Measurements from ENCODE around the gene FUCA1. TPM values are rescaled to one million over a fixed set of nuclear protein-coding genes. Genes with fewer than 3 reads are reported as not detected.
A peak's percentile ranks its signal among the peaks of the same experiment; 100 is the strongest.

FUCA1 gene
- total and polyA plus RNA-seq, 10 of the 15 experiments (the other 5 are each of a cell fraction or from before 2014, with no cell fraction given) = 33.3 to 117 (median 52.6) TPM

- RAD21 ChIA-PET (ENCODE audit: unreplicated experiment) = no interaction called here
- CTCF ChIA-PET = interaction anchor here (0.7 to 1.6 kb wide), 4 partner anchors 35 to 176 kb away, joined by 3 to 9 read pairs (median 4); no protein-coding TSS in a partner anchor
- in situ Hi-C loops (cut with MboI) = no loop called here
- no peak for TF ChIP-seq EP300 (IDR thresholded peaks at IDR 0.05; ENCODE audit: borderline replicate concordance in 1 of 2, control insufficient read depth in 1 of 2, low read depth in 2 of 2, low read length in 2 of 2)
- TF ChIP-seq EED (IDR thresholded peaks at IDR 0.05; ENCODE audit: low read depth) = no peak
- TF ChIP-seq ZNF274 (IDR thresholded peaks at IDR 0.05; ENCODE audit: insufficient read depth, insufficient read length) = no peak
- no peak for TF ChIP-seq SMAD1 (IDR thresholded peaks at IDR 0.05; ENCODE audit: low read depth, partially characterized antibody)
- TF ChIP-seq, protein P1, sequence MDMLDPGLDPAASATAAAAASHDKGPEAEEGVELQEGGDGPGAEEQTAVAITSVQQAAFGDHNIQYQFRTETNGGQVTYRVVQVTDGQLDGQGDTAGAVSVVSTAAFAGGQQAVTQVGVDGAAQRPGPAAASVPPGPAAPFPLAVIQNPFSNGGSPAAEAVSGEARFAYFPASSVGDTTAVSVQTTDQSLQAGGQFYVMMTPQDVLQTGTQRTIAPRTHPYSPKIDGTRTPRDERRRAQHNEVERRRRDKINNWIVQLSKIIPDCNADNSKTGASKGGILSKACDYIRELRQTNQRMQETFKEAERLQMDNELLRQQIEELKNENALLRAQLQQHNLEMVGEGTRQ (IDR thresholded peaks at IDR 0.05; ENCODE audit: borderline replicate concordance, low read depth, low read length) = no peak
- no peak for TF ChIP-seq ETV6 (conservative IDR thresholded peaks at IDR 0.05 in 1 of 2, IDR thresholded peaks at IDR 0.05 in 1 of 2; ENCODE audit: borderline replicate concordance in 1 of 2, low read depth in 1 of 2)
- no peak for TF ChIP-seq JUNB (IDR thresholded peaks at IDR 0.05)
- TF ChIP-seq YBX1 (IDR thresholded peaks at IDR 0.05) = no peak
- TF ChIP-seq BMI1 (IDR thresholded peaks at IDR 0.05; ENCODE audit: borderline replicate concordance) = no peak
- TF ChIP-seq, protein P2, sequence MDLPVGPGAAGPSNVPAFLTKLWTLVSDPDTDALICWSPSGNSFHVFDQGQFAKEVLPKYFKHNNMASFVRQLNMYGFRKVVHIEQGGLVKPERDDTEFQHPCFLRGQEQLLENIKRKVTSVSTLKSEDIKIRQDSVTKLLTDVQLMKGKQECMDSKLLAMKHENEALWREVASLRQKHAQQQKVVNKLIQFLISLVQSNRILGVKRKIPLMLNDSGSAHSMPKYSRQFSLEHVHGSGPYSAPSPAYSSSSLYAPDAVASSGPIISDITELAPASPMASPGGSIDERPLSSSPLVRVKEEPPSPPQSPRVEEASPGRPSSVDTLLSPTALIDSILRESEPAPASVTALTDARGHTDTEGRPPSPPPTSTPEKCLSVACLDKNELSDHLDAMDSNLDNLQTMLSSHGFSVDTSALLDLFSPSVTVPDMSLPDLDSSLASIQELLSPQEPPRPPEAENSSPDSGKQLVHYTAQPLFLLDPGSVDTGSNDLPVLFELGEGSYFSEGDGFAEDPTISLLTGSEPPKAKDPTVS (IDR thresholded peaks at IDR 0.05; ENCODE audit: low read depth, low read length) = no peak
- TF ChIP-seq NR2F1 (conservative IDR thresholded peaks at IDR 0.05) = no peak
- no peak for TF ChIP-seq MAX (IDR thresholded peaks at IDR 0.05; ENCODE audit: low read depth, low read length)
- FAIRE-seq (no peak), ATAC-seq (no peak), DNase-seq (ENCODE audit: low read depth, low spot score) (no peak)
- Histone ChIP-seq H3K4me3 (no peak overlapping the region), H3K79me2 (ENCODE audit: control insufficient read depth, insufficient read depth, low read length) (no peaks in the 10 kb centered on the region), H3K36me3 (ENCODE audit: control insufficient read depth in 2 of 2, insufficient read depth in 2 of 2, low read length in 1 of 2) (peaks cover 0 to 4% of the 10 kb centered on the region in 2 experiments; a peak in 3 of 4 replicates), H4K20me1 (ENCODE audit: control insufficient read depth, insufficient read depth) (no peaks in the 10 kb centered on the region), H3K9ac (ENCODE audit: control insufficient read depth, insufficient read depth, low read length) (no peak overlapping the region), H3K27ac (ENCODE audit: control insufficient read depth, insufficient read depth) (no peak overlapping the region), H3K27me3 (replicated peaks in 1 of 2; ENCODE audit: control insufficient read depth in 2 of 2, insufficient read depth in 2 of 2, low read length in 1 of 2) (no peaks in the 10 kb centered on the region), H3K9me3 (replicated peaks; ENCODE audit: control insufficient read depth, insufficient read depth, low read length) (peaks cover 2% of the 10 kb centered on the region; the same call in 2 of the 3 replicates), H3K4me1 (ENCODE audit: control insufficient read depth, insufficient read depth, low read length) (no peaks in the 10 kb centered on the region), H3K4me2 (ENCODE audit: control insufficient read depth, insufficient read depth) (no peak overlapping the region), H2AFZ (ENCODE audit: control insufficient read depth, low read depth, low read length) (no peak overlapping the region)
- POLR2A ChIA-PET = no interaction called here
- SMC1A ChIA-PET (ENCODE audit: uncharacterized antibody, unreplicated experiment) = interaction anchor here (0.8 to 1.5 kb wide), 3 partner anchors 11 to 60 kb away, joined by 3 read pairs; no protein-coding TSS in a partner anchor
- intact Hi-C loops (cut with micrococcal nuclease; ENCODE audit: unreplicated experiment) = no loop called here
- TSS peak; percentile 77 for BruUV-seq (replicated peaks)
- WGBS (ENCODE audit: insufficient coverage, insufficient replicate concordance, low lambda C conversion rate, missing lambda C conversion rate) = 98% methylated on average over 2 of the region's 2 CpGs
Observed at GRCh38 chr1:23845163-23845562, 22.9 kb downstream of the FUCA1 start.
